Measurements from ENCODE around the gene WDR46.

DNA sequence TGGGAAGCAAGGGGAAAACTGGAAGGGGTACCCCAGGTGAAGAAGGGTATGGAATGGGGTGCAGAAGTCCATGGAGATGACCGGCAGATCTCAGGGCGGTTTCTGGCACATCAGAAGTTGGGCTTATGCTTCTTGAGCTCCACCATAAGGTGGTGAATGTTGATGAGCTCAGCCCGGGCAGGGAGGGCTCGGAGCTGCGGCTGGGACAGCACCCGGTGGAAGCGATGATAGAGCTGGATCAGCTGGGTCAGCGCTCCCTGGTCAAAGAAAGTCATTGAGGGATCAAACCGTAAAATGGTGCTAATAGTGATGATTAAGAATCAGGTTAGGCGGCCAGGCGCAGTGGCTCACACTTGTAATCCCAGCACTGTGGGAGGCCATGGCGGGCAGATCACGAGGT lies 38.3 kb downstream of the WDR46 start:
- TF ChIP-seq CTCF (IDR thresholded peaks at IDR 0.05; ENCODE audit: insufficient read depth, low read depth, low read length) (no peak), EZH2 (IDR thresholded peaks at IDR 0.05; ENCODE audit: insufficient read depth, low read length) (no peak)
